Measurements from ENCODE around the gene ADAMTS12. TPM values are rescaled to one million over a fixed set of nuclear protein-coding genes. Genes with fewer than 3 reads are reported as not detected.

The ADAMTS12 gene
- total RNA-seq, 4 donors from 2014 or later: 0.22 to 1.2 (median 0.77) TPM

DNA sequence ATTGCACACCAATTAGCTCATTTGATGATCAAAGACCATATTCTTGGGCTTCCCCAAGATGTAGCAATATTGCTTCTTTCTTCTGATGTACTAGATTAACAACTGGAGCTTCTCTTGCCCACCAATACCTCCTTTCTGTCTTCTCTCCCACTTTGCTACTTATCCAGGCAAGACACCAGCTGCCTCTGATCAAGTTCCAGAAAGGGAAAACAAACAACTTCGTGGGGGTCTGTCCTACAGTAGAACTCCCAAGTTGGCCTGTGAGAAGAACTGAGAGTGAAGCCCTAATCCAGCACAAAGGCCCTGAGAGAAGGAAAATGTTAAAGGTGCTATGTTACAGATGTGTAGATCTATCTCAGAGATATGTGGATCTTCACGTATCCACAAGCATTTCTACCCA lies 44.9 kb downstream of the ADAMTS12 start:
- intact Hi-C loops (cut with DNase I; ENCODE audit: low total_unique reads): no loop called here
- WGBS, 2 donors: 67 to 85% methylated on average over 2 of the region's 2 CpGs
- DNase-seq (ENCODE audit: low spot score in 2 of 2): no peak
- H3K4me3 ChIP-seq (ENCODE audit: low read depth, poor library complexity, severe bottlenecking): no peak overlapping the region
- TF ChIP-seq POLR2A (IDR thresholded peaks at IDR 0.05): no peak
- TF ChIP-seq, protein P1, sequence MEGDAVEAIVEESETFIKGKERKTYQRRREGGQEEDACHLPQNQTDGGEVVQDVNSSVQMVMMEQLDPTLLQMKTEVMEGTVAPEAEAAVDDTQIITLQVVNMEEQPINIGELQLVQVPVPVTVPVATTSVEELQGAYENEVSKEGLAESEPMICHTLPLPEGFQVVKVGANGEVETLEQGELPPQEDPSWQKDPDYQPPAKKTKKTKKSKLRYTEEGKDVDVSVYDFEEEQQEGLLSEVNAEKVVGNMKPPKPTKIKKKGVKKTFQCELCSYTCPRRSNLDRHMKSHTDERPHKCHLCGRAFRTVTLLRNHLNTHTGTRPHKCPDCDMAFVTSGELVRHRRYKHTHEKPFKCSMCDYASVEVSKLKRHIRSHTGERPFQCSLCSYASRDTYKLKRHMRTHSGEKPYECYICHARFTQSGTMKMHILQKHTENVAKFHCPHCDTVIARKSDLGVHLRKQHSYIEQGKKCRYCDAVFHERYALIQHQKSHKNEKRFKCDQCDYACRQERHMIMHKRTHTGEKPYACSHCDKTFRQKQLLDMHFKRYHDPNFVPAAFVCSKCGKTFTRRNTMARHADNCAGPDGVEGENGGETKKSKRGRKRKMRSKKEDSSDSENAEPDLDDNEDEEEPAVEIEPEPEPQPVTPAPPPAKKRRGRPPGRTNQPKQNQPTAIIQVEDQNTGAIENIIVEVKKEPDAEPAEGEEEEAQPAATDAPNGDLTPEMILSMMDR (IDR thresholded peaks at IDR 0.05): no peak

- intact Hi-C loops (cut with DNase I; ENCODE audit: low total_unique reads): no loop called here
- 88 to 94% methylated on average over 3 of the region's 3 CpGs for WGBS, 2 donors
- no peak for DNase-seq (ENCODE audit: low spot score in 2 of 2)
- H3K4me3 ChIP-seq (ENCODE audit: low read depth, poor library complexity, severe bottlenecking): no peak overlapping the region
- TF ChIP-seq, protein P1 (IDR thresholded peaks at IDR 0.05): no peak
- no peak for TF ChIP-seq POLR2A (IDR thresholded peaks at IDR 0.05)
Observed at GRCh38 chr5:33843579-33843978, 48.2 kb downstream of the ADAMTS12 start.

GRCh38 chr5:33842456-33842855 lies 49.3 kb downstream of the ADAMTS12 start:
- no peak for DNase-seq (ENCODE audit: low spot score in 2 of 2)
- WGBS, 2 donors: 82 to 91% methylated on average over 2 of the region's 2 CpGs
- intact Hi-C loops (cut with DNase I; ENCODE audit: low total_unique reads): no loop called here
- no peak for TF ChIP-seq POLR2A (IDR thresholded peaks at IDR 0.05)
- TF ChIP-seq, protein P1 (IDR thresholded peaks at IDR 0.05): no peak
- no peak overlapping the region for H3K4me3 ChIP-seq (ENCODE audit: low read depth, poor library complexity, severe bottlenecking)

- intact Hi-C loops (cut with DNase I; ENCODE audit: low total_unique reads): no loop called here
- 85 to 87% methylated on average over 5 of the region's 5 CpGs for WGBS, 2 donors
- TF ChIP-seq POLR2A (IDR thresholded peaks at IDR 0.05): no peak
- TF ChIP-seq, protein P1 (IDR thresholded peaks at IDR 0.05): no peak
Observed at GRCh38 chr5:33841891-33842290, 49.9 kb downstream of the ADAMTS12 start.

GRCh38 chr5:33840927-33841547 lies 50.8 kb downstream of the ADAMTS12 start:
- TF ChIP-seq, protein P1 (IDR thresholded peaks at IDR 0.05): no peak
- TF ChIP-seq POLR2A (IDR thresholded peaks at IDR 0.05): no peak
- no peak overlapping the region for H3K4me3 ChIP-seq (ENCODE audit: low read depth, poor library complexity, severe bottlenecking)
- intact Hi-C loops (cut with DNase I; ENCODE audit: low total_unique reads): no loop called here
- no peak for DNase-seq (ENCODE audit: low spot score in 2 of 2)

More at GRCh38 chr5:33841891-33842290, 49.9 kb downstream of the ADAMTS12 start:
- no peak overlapping the region for H3K4me3 ChIP-seq (ENCODE audit: low read depth, poor library complexity, severe bottlenecking)
- DNase-seq (ENCODE audit: low spot score in 2 of 2): no peak

DNA sequence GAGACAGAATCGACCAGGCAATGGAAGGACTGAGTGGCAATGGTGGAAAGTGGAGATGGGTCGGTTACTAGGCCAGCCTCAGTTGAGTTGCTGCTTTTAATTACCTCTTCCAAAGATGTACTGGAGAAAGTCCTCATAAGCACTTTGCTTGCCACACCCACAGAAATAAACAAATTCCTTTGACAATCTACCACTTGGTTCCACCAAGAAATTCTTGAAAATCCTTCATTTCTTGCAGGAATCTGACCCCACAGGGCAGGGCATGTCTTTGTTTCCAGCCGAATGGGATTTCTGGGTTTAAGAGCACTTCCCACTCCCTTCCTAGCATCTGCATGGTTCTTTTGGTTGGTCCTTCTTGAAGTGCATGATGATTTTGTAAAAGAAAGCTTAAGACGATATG lies 54.5 kb downstream of the ADAMTS12 start:
- no peak for TF ChIP-seq POLR2A (IDR thresholded peaks at IDR 0.05)
- TF ChIP-seq, protein P1 (IDR thresholded peaks at IDR 0.05): no peak
- no peak for DNase-seq (ENCODE audit: low spot score in 2 of 2)
- no peak overlapping the region for H3K4me3 ChIP-seq (ENCODE audit: low read depth, poor library complexity, severe bottlenecking)
- intact Hi-C loops (cut with DNase I; ENCODE audit: low total_unique reads): no loop called here
- 76 to 77% methylated on average over 4 of the region's 4 CpGs for WGBS, 2 donors

All from lower leg skin (tissue), 4 donors.